CD4-positive, alpha-beta T cell treated with Interleukin-6 for 4 hours (primary cell): Measurements from ENCODE around the gene TBC1D26.
"Not testable (repeated sequence)": the region's sequence is repeated elsewhere in the genome, so short reads cannot be mapped to it uniquely, and the experiment has no call there.

Source experiments
- DNase-seq: peaks from one replicate; pipeline ENCODE4 v3.0.0-alpha.2; 2020; ENCODE audit warnings: mixed read lengths

The TBC1D26 gene

DNA sequence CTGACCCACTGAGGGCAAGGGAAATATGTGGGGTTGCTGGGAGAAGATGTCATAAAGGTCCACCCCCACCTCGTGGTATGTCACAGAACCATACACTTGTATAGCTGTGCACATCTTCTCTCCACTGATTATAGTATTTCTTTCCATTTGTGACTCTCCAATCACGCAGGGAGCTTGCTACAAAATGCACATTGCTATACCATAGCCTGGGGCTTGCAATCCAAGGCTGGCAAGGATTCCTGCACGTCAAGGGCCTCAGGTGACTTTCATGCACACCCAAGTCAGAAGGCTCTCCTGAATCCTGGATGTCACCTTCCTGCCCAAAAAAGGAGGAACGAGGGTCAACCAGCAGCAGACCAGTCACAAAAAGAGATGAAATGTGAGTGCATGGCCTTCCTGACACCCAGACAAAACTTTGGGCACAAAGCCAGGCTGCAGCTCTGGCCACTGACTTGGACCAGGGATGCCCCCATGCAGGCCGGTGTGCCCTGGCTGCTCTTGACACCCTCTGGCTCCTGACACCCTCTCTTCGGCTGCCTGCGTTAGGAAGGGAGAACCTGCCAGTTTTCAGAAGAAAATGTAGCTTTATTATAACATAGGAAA, 12.1 kb downstream of the TBC1D26 start:
- no peak for DNase-seq

DNA sequence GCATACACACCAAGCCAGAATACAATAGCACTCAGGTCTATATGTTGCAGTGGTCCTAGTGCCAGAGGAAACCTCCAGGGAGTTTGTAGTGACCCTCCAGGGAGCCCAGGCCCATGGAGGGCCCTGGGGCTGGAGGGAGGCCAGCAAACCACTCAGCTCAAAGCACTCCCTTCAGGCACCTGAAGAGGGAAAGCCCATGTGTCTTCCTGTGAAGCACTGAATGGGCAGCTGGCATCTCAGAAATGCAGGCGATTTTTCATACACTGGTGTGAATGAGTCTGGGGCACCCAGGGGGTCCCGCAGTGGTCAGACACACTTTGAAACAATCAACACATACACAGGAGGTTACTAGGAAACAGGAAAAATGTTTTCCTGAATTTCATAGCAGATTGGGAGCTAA, 12.8 kb downstream of the TBC1D26 start:
- DNase-seq: no peak

DNA sequence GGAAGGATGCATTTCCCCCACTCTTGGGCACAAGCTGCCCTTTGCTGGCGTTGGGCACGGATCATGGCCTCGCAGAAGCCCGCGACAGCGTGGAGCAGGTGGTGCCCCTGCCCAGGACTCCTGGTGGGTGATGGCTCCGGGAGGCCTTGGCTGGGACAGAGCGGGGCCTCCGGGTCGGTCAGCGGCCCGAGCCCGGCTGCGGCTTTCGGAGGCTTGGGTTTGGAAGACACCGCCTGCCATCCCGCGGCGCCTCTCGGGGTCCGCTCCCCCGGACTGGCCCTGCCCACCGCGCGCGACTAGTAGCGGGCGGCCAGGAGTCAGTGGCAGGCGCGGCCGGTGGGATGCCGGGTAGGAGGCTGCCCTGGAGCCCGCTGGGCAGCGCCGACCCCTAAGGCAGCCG, 17.3 kb downstream of the TBC1D26 start:
- not testable (repeated sequence) for DNase-seq

DNA sequence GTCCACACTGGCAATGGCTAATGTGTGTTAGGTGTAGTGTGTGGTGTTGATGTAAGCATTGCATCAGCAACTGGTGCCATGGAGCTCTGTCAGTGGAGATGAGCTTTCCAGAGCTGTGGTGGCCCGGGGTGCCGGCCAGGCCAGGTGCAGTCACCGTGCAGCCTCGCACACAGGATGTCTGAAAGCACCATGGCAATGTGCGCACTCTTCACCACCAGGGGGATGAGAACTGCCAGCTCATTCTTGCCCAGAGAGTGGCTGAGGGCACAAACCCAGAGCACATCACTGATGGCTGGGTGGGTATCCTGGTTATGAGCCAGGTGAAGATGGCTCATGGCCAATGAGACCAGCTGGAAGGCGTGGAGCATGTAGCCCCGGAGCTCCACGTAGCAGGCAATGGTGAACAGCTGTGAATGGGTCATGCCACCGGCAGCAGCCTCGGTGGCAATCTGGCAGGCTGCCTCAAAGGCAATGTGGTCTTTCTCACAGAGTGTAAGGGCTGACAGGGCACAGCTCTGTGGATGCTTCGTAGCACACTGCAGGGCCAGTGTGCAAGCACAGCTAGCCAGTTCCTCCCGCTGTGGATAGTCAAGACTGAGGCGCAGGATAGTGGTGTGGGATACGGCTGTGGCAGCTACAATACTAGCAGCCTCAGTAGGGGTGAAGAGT, 36.9 kb downstream of the TBC1D26 start:
- DNase-seq: not testable (repeated sequence)

DNA sequence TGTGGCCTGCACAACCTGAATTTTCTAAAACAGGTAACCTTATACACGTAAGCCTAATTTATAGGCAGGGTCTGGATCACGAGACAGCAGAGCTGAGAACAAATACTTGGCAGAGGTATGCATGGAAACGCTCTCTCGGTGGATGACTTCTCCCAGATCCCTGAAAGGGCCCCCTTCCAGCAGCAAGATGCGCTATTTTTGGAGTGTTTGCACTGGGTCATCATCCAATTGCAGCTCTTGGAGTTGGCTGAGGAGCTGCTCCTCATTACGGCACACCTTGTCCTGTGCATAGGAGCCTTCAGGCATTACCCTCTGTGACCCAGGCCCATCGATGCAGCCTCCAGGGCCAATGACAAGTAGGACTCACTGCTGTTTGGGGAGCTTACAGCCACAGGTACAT, 38.6 kb downstream of the TBC1D26 start:
- DNase-seq: not testable (repeated sequence)

DNA sequence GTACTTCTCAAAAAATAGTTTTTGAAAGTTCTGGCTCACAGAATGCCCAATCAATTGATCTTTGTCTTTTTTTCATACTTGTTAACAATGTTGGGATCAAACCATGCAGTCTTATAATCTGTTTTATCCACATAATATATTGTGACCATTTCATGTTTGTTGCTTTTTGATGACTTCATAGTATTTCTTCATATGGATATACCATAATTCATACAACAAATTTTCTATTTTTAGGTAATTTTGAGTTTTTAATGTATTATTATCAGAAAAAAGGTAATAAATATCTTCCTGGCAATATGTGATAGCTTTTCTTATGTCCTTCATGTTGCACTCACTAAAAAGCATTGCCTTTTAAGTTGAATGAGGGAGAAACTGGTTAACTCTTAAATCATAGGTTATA, 44.8 kb downstream of the TBC1D26 start:
- no peak for DNase-seq

DNA sequence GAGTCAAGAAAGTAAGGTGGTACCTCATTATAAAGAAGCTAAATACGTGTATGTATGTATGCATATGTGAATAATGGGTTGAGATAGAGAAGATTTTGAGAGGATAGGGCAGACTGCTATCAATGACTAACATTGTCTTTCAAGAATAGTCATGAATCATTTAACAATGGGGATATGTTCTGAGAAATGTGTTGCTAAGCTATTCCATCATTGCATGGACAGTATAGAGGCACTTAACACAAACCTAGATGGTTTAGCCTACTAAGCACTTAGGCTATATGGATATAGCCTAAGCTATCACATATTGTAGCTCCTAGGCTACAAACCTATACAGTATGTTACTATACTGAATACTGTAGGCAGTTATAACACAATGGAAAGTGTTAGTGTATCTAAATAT, 45.2 kb downstream of the TBC1D26 start:
- no peak for DNase-seq

DNA sequence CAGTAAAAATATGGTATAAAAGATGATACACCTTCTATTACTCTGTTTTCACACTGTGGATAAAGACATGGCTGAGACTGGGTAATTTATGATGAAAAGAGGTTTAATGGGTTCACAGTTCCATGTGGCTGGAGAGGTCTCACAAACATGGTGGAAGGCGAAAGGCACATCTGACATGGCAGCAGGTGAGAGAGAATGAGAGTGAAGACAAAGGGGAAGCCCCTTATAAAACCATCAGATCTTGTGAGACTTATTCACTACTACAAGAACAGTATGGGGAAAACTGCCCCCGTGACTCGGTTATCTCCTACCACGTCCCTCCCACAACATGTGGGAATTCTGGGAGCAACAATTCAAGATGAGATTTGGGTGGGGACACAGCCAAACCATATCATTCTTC, 45.6 kb downstream of the TBC1D26 start:
- no peak for DNase-seq

DNA sequence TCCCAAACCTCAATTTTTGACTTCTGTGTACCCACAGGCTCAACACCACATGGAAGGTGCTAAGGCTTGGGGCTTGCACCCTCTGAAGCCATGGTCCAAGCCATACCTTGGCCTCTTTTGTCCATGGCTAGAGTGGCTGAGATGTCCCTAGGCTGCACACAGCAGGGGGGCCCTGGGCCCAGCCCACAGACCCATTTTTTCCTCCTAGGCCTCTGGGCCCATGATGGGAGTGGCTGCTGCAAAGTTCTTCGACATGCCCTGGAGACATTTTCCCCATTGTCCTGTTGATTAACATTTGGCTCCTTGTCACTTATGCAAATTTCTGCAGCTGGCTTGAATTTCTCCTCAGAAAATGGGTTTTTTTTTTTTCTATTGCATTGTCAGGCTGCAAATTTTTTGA, 47.0 kb downstream of the TBC1D26 start:
- DNase-seq: no peak

DNA sequence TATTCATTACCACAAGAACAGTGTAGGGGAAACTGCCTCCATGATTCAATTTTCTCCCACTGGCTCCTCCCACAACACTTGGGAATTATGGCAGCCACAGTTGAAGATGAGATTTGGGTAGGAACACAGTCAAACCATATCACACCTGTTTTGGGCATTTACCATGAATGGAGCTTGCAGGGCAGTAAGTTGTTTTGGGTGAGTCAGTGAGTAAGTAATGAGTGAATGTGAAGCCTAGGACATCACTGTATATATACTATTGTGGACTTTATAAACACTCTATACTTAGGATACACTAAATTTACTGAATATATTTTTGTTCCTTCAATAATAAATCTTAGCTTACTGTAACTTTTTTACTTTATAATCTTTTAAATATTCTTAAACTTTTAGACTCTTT, 48.1 kb downstream of the TBC1D26 start:
- no peak for DNase-seq

DNA sequence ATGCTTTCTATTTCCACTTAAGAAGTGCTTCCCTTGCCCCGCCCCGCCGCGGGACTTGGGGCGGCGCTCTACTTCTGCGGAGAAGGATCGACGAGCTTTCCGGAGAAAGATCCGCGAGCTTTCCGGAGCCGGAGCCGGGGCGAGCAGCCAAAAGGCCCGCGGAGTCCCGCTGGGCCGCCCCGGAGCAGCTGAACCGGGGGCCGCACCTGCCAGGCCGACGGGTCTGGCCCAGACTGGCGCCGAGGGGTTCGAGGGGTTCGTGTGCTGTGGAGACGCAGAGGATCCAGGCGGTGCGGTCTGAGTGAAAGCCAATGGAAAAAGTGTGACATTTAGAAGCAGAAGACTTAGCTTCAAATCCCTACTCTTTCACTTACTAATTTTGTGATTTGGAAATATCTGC, 50.8 kb downstream of the TBC1D26 start:
- DNase-seq: peak; percentile 41

DNA sequence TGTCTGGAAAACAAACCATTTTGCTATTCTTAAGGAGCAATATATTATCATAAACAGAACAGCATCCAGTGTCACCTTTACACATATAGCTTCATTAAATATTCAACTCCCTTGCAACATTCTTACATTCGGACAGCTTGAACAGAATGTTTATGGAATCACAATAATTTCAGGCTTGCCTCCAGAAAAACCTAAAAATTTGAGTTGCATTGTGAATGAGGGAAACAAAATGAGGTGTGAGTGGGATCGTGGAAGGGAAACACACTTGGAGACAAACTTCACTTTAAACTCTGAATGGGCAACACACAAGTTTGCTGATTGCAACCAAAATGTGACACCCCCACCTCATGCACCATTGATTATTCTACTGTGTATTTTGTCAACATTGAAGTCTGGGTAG, 51.4 kb downstream of the TBC1D26 start:
- no peak for DNase-seq

DNA sequence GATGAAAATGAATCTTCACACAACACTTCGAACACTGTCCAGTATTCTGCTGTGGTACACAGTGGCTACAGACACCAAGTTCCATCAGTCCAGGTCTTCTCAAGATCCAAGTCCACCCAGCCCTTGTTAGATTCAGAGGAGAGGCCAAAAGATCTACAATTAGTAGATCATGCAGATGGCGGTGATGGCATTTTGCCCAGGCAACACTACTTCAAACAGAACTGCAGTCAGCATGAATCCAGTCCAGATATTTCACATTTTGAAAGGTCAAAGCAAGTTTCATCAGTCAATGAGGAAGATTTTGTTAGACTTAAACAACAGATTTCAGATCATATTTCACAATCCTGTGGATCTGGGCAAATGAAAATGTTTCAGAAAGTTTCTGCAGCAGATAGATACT, 52.3 kb downstream of the TBC1D26 start:
- DNase-seq: not testable (repeated sequence)

DNA sequence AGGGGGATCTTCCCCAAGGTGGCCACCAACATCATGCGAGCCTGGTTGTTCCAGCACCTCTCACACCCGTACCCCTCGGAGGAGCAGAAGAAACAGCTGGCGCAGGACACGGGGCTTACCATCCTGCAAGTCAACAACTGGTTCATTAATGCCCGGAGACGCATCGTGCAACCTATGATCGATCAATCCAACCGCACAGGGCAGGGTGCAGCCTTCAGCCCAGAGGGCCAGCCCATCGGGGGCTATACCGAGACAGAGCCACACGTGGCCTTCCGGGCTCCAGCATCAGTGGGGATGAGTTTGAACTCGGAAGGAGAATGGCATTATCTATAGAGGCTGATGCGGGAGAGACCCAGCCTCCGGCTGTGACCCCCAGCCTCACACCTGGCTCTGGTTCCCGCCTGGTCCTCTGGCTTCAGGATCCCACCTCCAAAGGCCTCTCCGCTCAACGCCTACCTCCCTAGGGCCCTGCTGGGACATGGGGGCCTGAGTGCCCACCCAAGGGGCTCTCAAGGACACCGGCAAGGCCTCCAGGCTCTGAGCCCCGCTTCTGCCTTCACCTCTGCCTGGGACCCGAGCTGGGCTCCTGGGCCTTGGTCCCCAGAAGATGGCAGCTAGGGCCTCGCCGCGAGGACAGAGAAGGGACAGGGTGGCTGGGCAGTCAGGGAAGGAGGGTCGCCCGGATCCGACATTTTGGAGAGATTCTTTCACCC, 55.4 kb downstream of the TBC1D26 start:
- not testable (repeated sequence) for DNase-seq

DNA sequence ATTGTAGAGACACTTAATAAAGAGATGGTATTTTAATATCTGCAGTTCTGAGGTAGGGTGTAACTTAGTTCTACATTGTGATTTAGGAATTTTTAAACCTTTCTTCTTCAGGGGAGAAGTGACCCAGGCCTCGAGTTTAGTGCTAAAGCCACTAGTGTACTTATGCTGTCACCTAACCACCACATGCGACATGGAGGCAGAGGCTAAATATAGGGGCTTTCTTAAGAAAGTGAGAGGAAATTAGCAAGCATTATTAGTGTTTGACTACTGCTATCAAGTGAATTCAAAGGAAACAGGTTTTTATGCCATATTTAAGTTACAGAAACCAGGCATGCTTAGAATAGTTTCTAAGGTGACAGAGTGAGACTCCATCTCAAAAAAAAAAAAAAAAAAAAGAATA, 56.3 kb downstream of the TBC1D26 start:
- DNase-seq: not testable (repeated sequence)
